Left forelimb (tissue), 1 donor: Measurements from ENCODE around the gene CMIP.
"Not testable (repeated sequence)": the region's sequence is repeated elsewhere in the genome, so short reads cannot be mapped to it uniquely, and the experiment has no call there.

Experiments used
- DNase-seq: peaks from one replicate; pipeline ENCODE4 v3.0.0-alpha.2; 2018; ENCODE audit warnings: low spot score

CMIP gene

GRCh38 chr16:81568749-81569087 lies 124.1 kb downstream of the CMIP start:
- no peak for DNase-seq

- no peak for DNase-seq
Measured at GRCh38 chr16:81569361-81570034, 124.9 kb downstream of the CMIP start.

- DNase-seq = no peak
Measured at GRCh38 chr16:81570151-81570846, 125.7 kb downstream of the CMIP start.

- no peak for DNase-seq
Measured at GRCh38 chr16:81571175-81571574, 126.6 kb downstream of the CMIP start.

- no peak for DNase-seq
Measured at GRCh38 chr16:81571592-81572385, 127.2 kb downstream of the CMIP start.

GRCh38 chr16:81572386-81573144 lies 128.0 kb downstream of the CMIP start:
- DNase-seq = no peak

- DNase-seq = no peak
Measured at GRCh38 chr16:81573533-81574020, 129.0 kb downstream of the CMIP start.

GRCh38 chr16:81574168-81574567 lies 129.6 kb downstream of the CMIP start:
- no peak for DNase-seq

- no peak for DNase-seq
Measured at GRCh38 chr16:81575307-81575706, 130.7 kb downstream of the CMIP start.

- DNase-seq = no peak
Measured at GRCh38 chr16:81575834-81576233, 131.2 kb downstream of the CMIP start.

GRCh38 chr16:81576696-81577095 lies 132.1 kb downstream of the CMIP start:
- no peak for DNase-seq

- not testable (repeated sequence) for DNase-seq
Measured at GRCh38 chr16:81577272-81577671, 132.7 kb downstream of the CMIP start.

- DNase-seq = no peak
Measured at GRCh38 chr16:81578076-81578475, 133.5 kb downstream of the CMIP start.

- no peak for DNase-seq
Measured at GRCh38 chr16:81578636-81579413, 134.2 kb downstream of the CMIP start.

GRCh38 chr16:81581107-81581506 lies 136.5 kb downstream of the CMIP start:
- DNase-seq = no peak

GRCh38 chr16:81582655-81583441 lies 138.2 kb downstream of the CMIP start:
- no peak for DNase-seq

GRCh38 chr16:81583893-81584631 lies 139.5 kb downstream of the CMIP start:
- no peak for DNase-seq

GRCh38 chr16:81585785-81586184 lies 141.2 kb downstream of the CMIP start:
- no peak for DNase-seq

- DNase-seq = no peak
Measured at GRCh38 chr16:81586417-81586816, 141.8 kb downstream of the CMIP start.
